K562 (cell line): ENCODE results near the gene MSRB3. TPM values are rescaled to one million over a fixed set of nuclear protein-coding genes. Genes with fewer than 3 reads are reported as not detected.

ENCODE experiments used
- ATAC-seq: fragments of 200-7000 bp; cut with Tn5 transposase; 3 replicates; pipeline ENCODE4 v1.9.1; 2020; ENCODE audit warnings: moderate library complexity
- BruUV-seq: library from RNA; stranded (reverse); fragments of 400-500 nt; replicated peaks from 2 replicates; lab custom pipeline; 2021; lab: Mats Ljungman, UMichigan
- CTCF ChIA-PET: fragments of 300-600 bp; formaldehyde crosslinking; extraction: SDS; loops from one replicate; lab custom pipeline; 2021; ENCODE audit warnings: low intra/inter-chr PET ratio; lab: Yijun Ruan, JAX
- POLR2A ChIA-PET: fragments of 300-600, 350-650 bp; sonication (Branson Sonifier 250); formaldehyde crosslinking; extraction: SDS; loops from one replicate; lab custom pipeline; 2021; ENCODE audit warnings: antibody characterized with exemption, inconsistent platforms; lab: Yijun Ruan, JAX
- DNase-seq, 4 experiments: peaks; one replicate each; pipeline versions ENCODE4 v3.0.0 to v3.0.0-alpha.2; 2011 to 2018; ENCODE audit warnings: low spot score in 3 of 4, mixed read lengths in 3 of 4; ENCODE audit errors: extremely low read depth in 1 of 4
- FAIRE-seq: peaks from 2 replicates; lab custom pipeline; 2011; peaks lifted over from hg19 to GRCh38; lab: Jason Lieb, UNC
- H2AFZ ChIP-seq: 2 replicates; pipeline ENCODE4 v1.6.0; 2011; ENCODE audit warnings: low read depth, low read length, control low read depth, inconsistent platforms
- H3K27ac ChIP-seq: fragments of 200-600 bp; 3 replicates; pipeline ENCODE4 v1.8.0; 2011; ENCODE audit warnings: low read depth, mild to moderate bottlenecking, control low read depth, inconsistent platforms, low read length, moderate library complexity, mixed read lengths; ENCODE audit errors: extremely low read depth
- H3K27me3 ChIP-seq, 2 experiments: fragments of 300-600 bp in 1 of 2; 2 replicates in 1 of 2; 3 replicates in 1 of 2; pipeline versions ENCODE4 v1.6.0 to v1.8.0; 2011; ENCODE audit warnings: inconsistent platforms in 2 of 2, low read length in 2 of 2, mild to moderate bottlenecking in 1 of 2, mixed read lengths in 1 of 2, moderate library complexity in 1 of 2; ENCODE audit not compliant: control insufficient read depth in 2 of 2, insufficient read depth in 2 of 2
- H3K36me3 ChIP-seq: fragments of 300-600 bp; 3 replicates; pipeline ENCODE4 v1.8.0; 2011; ENCODE audit warnings: mild to moderate bottlenecking, low read length, inconsistent platforms; ENCODE audit not compliant: control insufficient read depth, insufficient read depth
- H3K4me1 ChIP-seq, 2 experiments: fragments of 200-600 bp in 1 of 2; replicated peaks in 1 of 2; 2 replicates in 1 of 2; 3 replicates in 1 of 2; pipeline versions ENCODE4 v1.5.1 to v1.8.0; 2011; ENCODE audit warnings: inconsistent platforms in 2 of 2, low read length in 2 of 2, mild to moderate bottlenecking in 1 of 2, mixed read lengths in 1 of 2, moderate library complexity in 1 of 2; ENCODE audit not compliant: control insufficient read depth in 2 of 2, insufficient read depth in 2 of 2
- H3K4me2 ChIP-seq: 2 replicates; pipeline ENCODE4 v1.6.1; 2011; ENCODE audit warnings: low read length, control low read depth, inconsistent platforms, mixed read lengths; ENCODE audit not compliant: insufficient read depth
- H3K4me3 ChIP-seq: fragments of 200-600 bp; sonication (generic), shearing (Covaris generic); 2 replicates; pipeline ENCODE4 v1.5.1; 2016; ENCODE audit warnings: control low read depth, inconsistent platforms
- H3K79me2 ChIP-seq: fragments of 200-600 bp; 3 replicates; pipeline ENCODE4 v1.8.0; 2011; ENCODE audit warnings: low read length, inconsistent platforms; ENCODE audit not compliant: control insufficient read depth, insufficient read depth
- H3K9ac ChIP-seq, 2 experiments: 2 replicates each; pipeline versions ENCODE4 v1.6.0 to v1.6.1; 2011; ENCODE audit warnings: low read depth in 2 of 2, low read length in 2 of 2, control low read depth in 1 of 2, inconsistent platforms in 1 of 2, mild to moderate bottlenecking in 1 of 2, mixed read lengths in 1 of 2; ENCODE audit not compliant: insufficient read depth in 1 of 2
- H3K9me1 ChIP-seq: one replicate; pipeline ENCODE4 v1.6.0; 2011; ENCODE audit warnings: inconsistent platforms, mild to moderate bottlenecking, low read length, moderate library complexity; ENCODE audit not compliant: control insufficient read depth, insufficient read depth
- H3K9me3 ChIP-seq: replicated peaks from 2 replicates; pipeline ENCODE4 v1.5.1; 2011; ENCODE audit warnings: low read depth, low read length, inconsistent platforms; ENCODE audit not compliant: control insufficient read depth, insufficient read depth
- H4K20me1 ChIP-seq: replicated peaks from 2 replicates; pipeline ENCODE4 v1.6.1; 2011; ENCODE audit warnings: low read length, inconsistent platforms, mixed read lengths; ENCODE audit not compliant: control insufficient read depth, insufficient read depth
- DACH1 ChIP-seq: fragments of 450-650 bp; IDR thresholded peaks from 2 replicates; pipeline ENCODE4 v1.6.1; 2018; ENCODE audit not compliant: partially characterized antibody
- HDAC3 ChIP-seq: fragments of 450-650 bp; IDR thresholded peaks from 2 replicates; pipeline ENCODE4 v1.6.1; 2018; ENCODE audit warnings: borderline replicate concordance, mild to moderate bottlenecking, moderate library complexity; ENCODE audit not compliant: partially characterized antibody
- L3MBTL2 ChIP-seq: fragments of 450-650 bp; IDR thresholded peaks from 2 replicates; pipeline ENCODE4 v1.6.1; 2016; ENCODE audit warnings: mild to moderate bottlenecking, moderate library complexity
- LEF1 ChIP-seq: fragments of 450-650 bp; IDR thresholded peaks from 2 replicates; pipeline ENCODE4 v1.6.1; 2016; ENCODE audit warnings: mild to moderate bottlenecking
- MCM5 ChIP-seq: fragments of 450-650 bp; IDR thresholded peaks from 2 replicates; pipeline ENCODE4 v1.6.1; 2016; ENCODE audit warnings: low read depth
- PHB ChIP-seq: fragments of 250-450 bp; sonication (Bioruptor Pico); IDR thresholded peaks from 2 replicates; pipeline ENCODE4 v1.5.0; 2021
- PHF8 ChIP-seq: fragments of 200-600 bp; sonication (generic); IDR thresholded peaks from 2 replicates; pipeline ENCODE4 v1.6.1; 2012; ENCODE audit warnings: mixed run types, mild to moderate bottlenecking, inconsistent platforms, low read length, moderate library complexity, borderline replicate concordance
- PRDM10 ChIP-seq: fragments of 450-650 bp; IDR thresholded peaks from 2 replicates; pipeline ENCODE4 v1.6.1; 2018; ENCODE audit not compliant: partially characterized antibody
- RBM22 ChIP-seq: fragments of 200-400 bp; formaldehyde crosslinking; IDR thresholded peaks from 2 replicates; pipeline ENCODE4 v1.6.1; 2018; ENCODE audit warnings: low read length, low read depth; ENCODE audit not compliant: poor library complexity, severe bottlenecking
- RBM34 ChIP-seq: fragments of 200-400 bp; formaldehyde crosslinking; IDR thresholded peaks from 2 replicates; pipeline ENCODE4 v1.6.1; 2018; ENCODE audit warnings: low read length, borderline replicate concordance; ENCODE audit not compliant: insufficient read depth
- SIRT6 ChIP-seq: IDR thresholded peaks from one replicate; pipeline ENCODE4 v1.6.1; 2012; ENCODE audit warnings: low read depth, mild to moderate bottlenecking, control low read depth, inconsistent platforms, low read length, moderate library complexity
- SMAD4 ChIP-seq: fragments of 250-450 bp; sonication (Bioruptor Pico); conservative IDR thresholded peaks from 2 replicates; pipeline ENCODE4 v1.8.0; 2021; ENCODE audit warnings: inconsistent platforms, mild to moderate bottlenecking, moderate library complexity
- SP1 ChIP-seq: sonication (generic); formaldehyde crosslinking; IDR thresholded peaks from 2 replicates; pipeline ENCODE4 v1.8.1; 2022; ENCODE audit warnings: mild to moderate bottlenecking, missing genetic modification reagents
- ZKSCAN1 ChIP-seq: fragments of 150-350 bp; IDR thresholded peaks from 2 replicates; pipeline ENCODE4 v1.6.1; 2016; ENCODE audit warnings: low read depth, low read length
- ZMIZ1 ChIP-seq, 2 experiments: fragments of 150-350 bp in 1 of 2; IDR thresholded peaks; 2 replicates each; pipeline ENCODE4 v1.6.1; 2012 to 2016; ENCODE audit warnings: low read depth in 2 of 2, low read length in 2 of 2, mild to moderate bottlenecking in 1 of 2, moderate library complexity in 1 of 2
- WGBS: fragments of 100-300 bp; shearing (Covaris generic); methylation state at CpG from one replicate; pipeline ENCODE4 v1.1.6; 2016; ENCODE audit warnings: low coverage, mixed read lengths; ENCODE audit not compliant: insufficient coverage; ENCODE audit errors: missing lambda C conversion rate; 5-methylcytosine and 5-hydroxymethylcytosine counted together
- in situ Hi-C: fragments of 300-500 bp; cut with MboI; formaldehyde crosslinking; loops from 4 replicates; pipeline ENCODE4 v1.15.0; 2018; ENCODE audit warnings: inconsistent platforms, mixed read lengths
- intact Hi-C: fragments of 100-400 bp; cut with micrococcal nuclease; formaldehyde crosslinking; loops from 2 replicates; pipeline ENCODE4 v1.14.2; 2022
- polyA plus RNA-seq, 8 experiments: library from polyadenylated mRNA; depleted of rRNA in 4 of 8; stranded (reverse) in 5 of 8; unstranded in 3 of 8; fragments of >200 nt; fragmentation: Nextera tagmentation in 2 of 8; fragmentation: Illumina TruSeq in 1 of 8; extraction: Ambion mirVana in 2 of 8; extraction: Trizol in 1 of 8; gene quantifications; 2 replicates each; pipeline versions ENCODE4 v1.2.1 to v1.2.3, GENCODE V29; 2011 to 2014; ENCODE audit warnings: inconsistent platforms in 1 of 8, missing spikeins in 1 of 8
- total RNA-seq, 7 experiments: library from RNA; depleted of rRNA in 6 of 7; stranded (reverse); fragments of >200 nt in 6 of 7; fragmentation: Illumina TruSeq in 2 of 7; extraction: Trizol in 2 of 7; gene quantifications; 2 replicates each; pipeline versions ENCODE4 v1.2.1 to v1.2.3, GENCODE V29; 2011 to 2021; ENCODE audit warnings: low replicate concordance in 1 of 7

Gene MSRB3
- total and polyA plus RNA-seq, 9 of the 15 experiments (the other 6 are each of a cell fraction or from before 2014, with no cell fraction given) = 0.04 TPM; not detected in 8

- TF ChIP-seq ZMIZ1 (IDR thresholded peaks at IDR 0.05; ENCODE audit: low read depth in 2 of 2, low read length in 2 of 2) (no peak), DACH1 (no peak), LEF1 (no peak), PHF8 (no peak), SIRT6 (no peak), L3MBTL2 (no peak), MCM5 (no peak)
- TF ChIP-seq, all 486 proteins: peak for 0
Observed at GRCh38 chr12:65362234-65363031, 84.0 kb downstream of the MSRB3 start (continued).

- no peak overlapping the region for H3K4me2 ChIP-seq
- no peak overlapping the region for H3K9ac ChIP-seq
- DNase-seq (no peak), ATAC-seq (no peak), FAIRE-seq (no peak)
- in situ Hi-C loops = no loop called here
- no peaks in the 10 kb centered on the region for H3K4me1 ChIP-seq
- H3K36me3 ChIP-seq = no peaks in the 10 kb centered on the region
- H3K4me3 ChIP-seq = no peak overlapping the region
- H3K27me3 ChIP-seq = no peaks in the 10 kb centered on the region
- H4K20me1 ChIP-seq = no peaks in the 10 kb centered on the region
- H3K27ac ChIP-seq = no peak overlapping the region
- no peak overlapping the region for H2AFZ ChIP-seq
- ChIA-PET CTCF (no interaction called here), POLR2A (no interaction called here)
- 0% methylated on average over 1 of the region's 1 CpG for WGBS
- no peaks in the 10 kb centered on the region for H3K79me2 ChIP-seq
- intact Hi-C loops = no loop called here
- BruUV-seq = no TSS peak
- no peaks in the 10 kb centered on the region for H3K9me3 ChIP-seq
- H3K9me1 ChIP-seq = no peaks in the 10 kb centered on the region
- TF ChIP-seq SMAD4 (CRISPR knock-in tag) = no peak
- no peak for TF ChIP-seq HDAC3
- TF ChIP-seq RBM34 = no peak
- no peak for TF ChIP-seq SP1 (CRISPR knock-in tag)
- no peak for TF ChIP-seq PRDM10
- no peak for TF ChIP-seq PHB (CRISPR knock-in tag)
- no peak for TF ChIP-seq ZKSCAN1
- TF ChIP-seq RBM22 = no peak
Observed at GRCh38 chr12:65364046-65364445, 85.6 kb downstream of the MSRB3 start.
